GM23248 (cell line): ENCODE measurements around the gene FOXF2. TPM values are rescaled to one million over a fixed set of nuclear protein-coding genes. Genes with fewer than 3 reads are reported as not detected.

Experiments
- DNase-seq: peaks from one replicate; pipeline ENCODE4 v3.0.0-alpha.2; 2015
- H2AFZ ChIP-seq: fragments of 200-600 bp; sonication (generic); 2 replicates; pipeline ENCODE4 v1.6.1; 2016; ENCODE audit warnings: antibody characterized with exemption
- H3F3A ChIP-seq: fragments of 200-600 bp; sonication (generic); 2 replicates; pipeline ENCODE4 v1.6.1; 2016; ENCODE audit warnings: mild to moderate bottlenecking, antibody characterized with exemption, mixed run types; ENCODE audit not compliant: insufficient read depth
- H3K27ac ChIP-seq: fragments of 200-600 bp; sonication (generic); 2 replicates; pipeline ENCODE4 v1.5.1; 2016; ENCODE audit warnings: mild to moderate bottlenecking
- H3K27me3 ChIP-seq: fragments of 200-600 bp; sonication (generic); replicated peaks from 2 replicates; pipeline ENCODE4 v1.6.1; 2016; ENCODE audit warnings: mild to moderate bottlenecking; ENCODE audit not compliant: insufficient read depth
- H3K36me3 ChIP-seq: fragments of 200-600 bp; sonication (generic); 2 replicates; pipeline ENCODE4 v1.6.1; 2016; ENCODE audit warnings: low read depth, mild to moderate bottlenecking
- H3K4me1 ChIP-seq: fragments of 200-600 bp; sonication (generic); 2 replicates; pipeline ENCODE4 v1.6.1; 2016; ENCODE audit warnings: mild to moderate bottlenecking; ENCODE audit not compliant: insufficient read depth
- H3K4me2 ChIP-seq: fragments of 200-600 bp; sonication (generic); one replicate; pipeline ENCODE4 v1.6.1; 2016; ENCODE audit warnings: mild to moderate bottlenecking; ENCODE audit not compliant: unreplicated experiment
- H3K4me3 ChIP-seq: fragments of 200-600 bp; sonication (generic); 2 replicates; pipeline ENCODE4 v1.5.1; 2016; ENCODE audit warnings: mild to moderate bottlenecking
- H3K79me2 ChIP-seq: fragments of 200-600 bp; sonication (generic); 2 replicates; pipeline ENCODE4 v1.6.1; 2016; ENCODE audit warnings: mild to moderate bottlenecking; ENCODE audit not compliant: insufficient read depth
- H3K9ac ChIP-seq: fragments of 200-600 bp; sonication (generic); 2 replicates; pipeline ENCODE4 v1.6.1; 2016; ENCODE audit warnings: mild to moderate bottlenecking
- H3K9me2 ChIP-seq: fragments of 200-600 bp; sonication (generic); 2 replicates; pipeline ENCODE4 v1.6.1; 2016; ENCODE audit warnings: mixed run types, mild to moderate bottlenecking, moderate library complexity; ENCODE audit not compliant: insufficient read depth
- H3K9me3 ChIP-seq: fragments of 200-600 bp; sonication (generic); one replicate; pipeline ENCODE4 v1.6.1; 2017; ENCODE audit warnings: low read depth
- H4K20me1 ChIP-seq: fragments of 200-600 bp; sonication (generic); 2 replicates; pipeline ENCODE4 v1.6.0; 2016; ENCODE audit not compliant: insufficient read depth
- EZH2 ChIP-seq: fragments of 200-600 bp; sonication (generic); IDR thresholded peaks from 2 replicates; pipeline ENCODE4 v1.6.1; 2018; ENCODE audit warnings: antibody characterized with exemption, mild to moderate bottlenecking; ENCODE audit not compliant: insufficient read depth, poor library complexity, severe bottlenecking
- EZH2phosphoT487 ChIP-seq: fragments of 200-600 bp; sonication (generic); IDR thresholded peaks from 2 replicates; pipeline ENCODE4 v1.6.1; 2018; ENCODE audit warnings: antibody characterized with exemption, moderate library complexity, mild to moderate bottlenecking, low read depth; ENCODE audit not compliant: insufficient read depth
- WGBS, 2 experiments: methylation state at CpG; one replicate each; pipeline ENCODE4 v1.1.6; 2015 to 2017; ENCODE audit warnings: low lambda C conversion rate in 2 of 2, low coverage in 1 of 2; ENCODE audit errors: missing lambda C conversion rate in 2 of 2; 5-methylcytosine and 5-hydroxymethylcytosine counted together
- in situ Hi-C: fragments of 300-500 bp; cut with MboI; formaldehyde crosslinking; loops from 2 replicates; pipeline ENCODE4 v1.15.0; 2020
- polyA plus RNA-seq: library from polyadenylated mRNA; unstranded; fragments of >200 nt; fragmentation: Nextera tagmentation; extraction: Ambion mirVana; gene quantifications from 2 replicates; pipeline ENCODE4 v1.2.1, GENCODE V29; 2016
- total RNA-seq: library from RNA; depleted of rRNA; stranded (reverse); fragments of >200 nt; shearing (Covaris generic); gene quantifications from 2 replicates; pipeline ENCODE4 v1.2.3, GENCODE V29; 2014

FOXF2 gene
- total and polyA plus RNA-seq, 2 experiments from 2014 or later = 2.7 to 8.3 TPM

- Histone ChIP-seq H3K27ac (no peak overlapping the region), H3K27me3 (peaks cover 28% of the 10 kb centered on the region), H3K9me3 (no peaks in the 10 kb centered on the region), H3K9me2 (no peaks in the 10 kb centered on the region), H3F3A (no peaks in the 10 kb centered on the region), H3K79me2 (no peaks in the 10 kb centered on the region), H4K20me1 (no peaks in the 10 kb centered on the region), H3K9ac (no peak overlapping the region), H3K36me3 (no peaks in the 10 kb centered on the region), H3K4me3 (no peak overlapping the region), H3K4me2 (no peak overlapping the region), H3K4me1 (no peaks in the 10 kb centered on the region), H2AFZ (no peak overlapping the region)
- DNase-seq = no peak
- in situ Hi-C loops = loop anchor here (25.0 kb wide), 1 partner anchor 473 kb away; no protein-coding TSS in a partner anchor
- TF ChIP-seq EZH2 (no peak), EZH2phosphoT487 (no peak)
- 95 to 96% methylated on average over 39 of the region's 39 CpGs for WGBS, 2 experiments
These were observed 4.0 kb upstream of the FOXF2 start for GRCh38 chr6:1385129-1386037.

GRCh38 chr6:1386038-1386709 lies 3.2 kb upstream of the FOXF2 start:
- TF ChIP-seq EZH2phosphoT487 = no peak
- TF ChIP-seq EZH2 = no peak
- in situ Hi-C loops = loop anchor here (25.0 kb wide), 1 partner anchor 474 kb away; no protein-coding TSS in a partner anchor
- no peaks in the 10 kb centered on the region for H4K20me1 ChIP-seq

GRCh38 chr6:1387538-1387875 lies 1.9 kb upstream of the FOXF2 start:
- Histone ChIP-seq H3K36me3 (no peaks in the 10 kb centered on the region), H3K27ac (no peak overlapping the region), H3K4me1 (no peaks in the 10 kb centered on the region), H2AFZ (no peak overlapping the region), H3F3A (no peaks in the 10 kb centered on the region), H3K9me2 (no peaks in the 10 kb centered on the region), H4K20me1 (no peaks in the 10 kb centered on the region), H3K9ac (no peak overlapping the region), H3K27me3 (peaks cover 14% of the 10 kb centered on the region), H3K9me3 (no peaks in the 10 kb centered on the region), H3K4me2 (no peak overlapping the region), H3K4me3 (no peak overlapping the region), H3K79me2 (peaks cover 18% of the 10 kb centered on the region)
- DNase-seq = no peak
- in situ Hi-C loops = loop anchor here (25.0 kb wide), 1 partner anchor 475 kb away; no protein-coding TSS in a partner anchor
- WGBS, 2 experiments = 97 to 98% methylated on average over 11 of the region's 11 CpGs
- no peak for TF ChIP-seq EZH2

More at GRCh38 chr6:1386038-1386709, 3.2 kb upstream of the FOXF2 start:
- Histone ChIP-seq H3K9ac (no peak overlapping the region), H3K27ac (no peak overlapping the region), H3K27me3 (peaks cover 20% of the 10 kb centered on the region), H3K36me3 (no peaks in the 10 kb centered on the region), H3K4me3 (no peak overlapping the region), H3K79me2 (peaks cover 5% of the 10 kb centered on the region), H3K9me3 (no peaks in the 10 kb centered on the region), H2AFZ (no peak overlapping the region), H3K9me2 (no peaks in the 10 kb centered on the region), H3K4me2 (no peak overlapping the region), H3K4me1 (no peaks in the 10 kb centered on the region), H3F3A (no peaks in the 10 kb centered on the region)
- DNase-seq = no peak
- 95 to 96% methylated on average over 4 of the region's 4 CpGs for WGBS, 2 experiments

GRCh38 chr6:1387876-1388629 lies 1.3 kb upstream of the FOXF2 start:
- DNase-seq = no peak
- Histone ChIP-seq H3K27me3 (peaks cover 8% of the 10 kb centered on the region), H3K9ac (no peak overlapping the region), H2AFZ (no peak overlapping the region), H3K27ac (no peak overlapping the region), H3K4me2 (no peak overlapping the region), H4K20me1 (no peaks in the 10 kb centered on the region), H3K36me3 (no peaks in the 10 kb centered on the region), H3F3A (no peaks in the 10 kb centered on the region), H3K79me2 (peaks cover 23% of the 10 kb centered on the region), H3K4me3 (no peak overlapping the region), H3K4me1 (no peaks in the 10 kb centered on the region), H3K9me3 (no peaks in the 10 kb centered on the region), H3K9me2 (no peaks in the 10 kb centered on the region)
- in situ Hi-C loops = loop anchor here (25.0 kb wide), 1 partner anchor 476 kb away; no protein-coding TSS in a partner anchor
- 86 to 90% methylated on average over 19 to 20 of the region's 20 CpGs for WGBS, 2 experiments
- TF ChIP-seq EZH2 (no peak), EZH2phosphoT487 (no peak)
